ENCODE results near the gene OGN.

The OGN gene

DNA sequence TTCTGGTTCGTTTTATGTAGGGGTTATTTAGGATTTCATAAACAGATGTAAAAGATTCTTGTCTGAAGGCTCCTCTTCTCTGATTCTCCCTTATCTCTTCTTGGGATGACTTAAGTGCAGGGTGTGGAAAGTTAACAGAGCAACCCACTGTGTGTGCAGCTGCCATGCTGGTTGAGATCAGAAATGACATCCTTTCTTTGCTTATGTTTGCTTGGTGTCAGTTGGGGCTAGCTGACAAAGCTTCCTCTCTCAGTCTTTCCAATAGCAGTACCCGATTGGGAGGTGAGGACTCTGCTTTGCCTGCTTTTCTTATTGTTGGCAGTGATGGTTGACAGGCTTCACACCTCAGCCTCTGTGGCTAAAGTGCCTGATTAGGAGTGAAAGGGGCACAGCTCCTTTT lies 26.5 kb downstream of the OGN start:
- POLR2A ChIA-PET = interaction anchor here (0.6 kb wide), 1 partner anchor 12 kb away, joined by 4 read pairs; no protein-coding TSS in a partner anchor
- no peaks in the 10 kb centered on the region for H3K36me3 ChIP-seq (ENCODE audit: control insufficient read depth in 2 of 2, insufficient read depth in 1 of 2, low read length in 2 of 2)
- TF ChIP-seq REPIN1 (tag by site-specific recombination; IDR thresholded peaks at IDR 0.05; ENCODE audit: low read depth) (no peak), ZNF239 (tag by site-specific recombination; IDR thresholded peaks at IDR 0.05) (no peak), ZNF223 (tag by site-specific recombination; IDR thresholded peaks at IDR 0.05) (no peak), ZNF155 (tag by site-specific recombination; IDR thresholded peaks at IDR 0.05) (no peak), ZNF354C (tag by site-specific recombination; IDR thresholded peaks at IDR 0.05; ENCODE audit: borderline replicate concordance, low read depth) (no peak), FEZF1 (tag by site-specific recombination; IDR thresholded peaks at IDR 0.05) (no peak), ZNF670 (tag by site-specific recombination; IDR thresholded peaks at IDR 0.05; ENCODE audit: low read depth) (no peak), SP7 (tag by site-specific recombination; IDR thresholded peaks at IDR 0.05) (no peak), ZNF114 (tag by site-specific recombination; IDR thresholded peaks at IDR 0.05) (no peak), RBAK (tag by site-specific recombination; IDR thresholded peaks at IDR 0.05) (no peak), ZNF623 (tag by site-specific recombination; IDR thresholded peaks at IDR 0.05) (no peak), ZNF544 (tag by site-specific recombination; IDR thresholded peaks at IDR 0.05) (no peak), EGR2 (tag by site-specific recombination; IDR thresholded peaks at IDR 0.05; ENCODE audit: low read depth) (no peak), ZNF423 (tag by site-specific recombination; IDR thresholded peaks at IDR 0.05) (no peak), ZNF394 (tag by site-specific recombination; IDR thresholded peaks at IDR 0.05; ENCODE audit: borderline replicate concordance) (no peak)
- TF ChIP-seq, protein P1, sequence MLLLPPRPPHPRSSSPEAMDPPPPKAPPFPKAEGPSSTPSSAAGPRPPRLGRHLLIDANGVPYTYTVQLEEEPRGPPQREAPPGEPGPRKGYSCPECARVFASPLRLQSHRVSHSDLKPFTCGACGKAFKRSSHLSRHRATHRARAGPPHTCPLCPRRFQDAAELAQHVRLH (tag by site-specific recombination; IDR thresholded peaks at IDR 0.05) = no peak
- TF ChIP-seq, protein P2, sequence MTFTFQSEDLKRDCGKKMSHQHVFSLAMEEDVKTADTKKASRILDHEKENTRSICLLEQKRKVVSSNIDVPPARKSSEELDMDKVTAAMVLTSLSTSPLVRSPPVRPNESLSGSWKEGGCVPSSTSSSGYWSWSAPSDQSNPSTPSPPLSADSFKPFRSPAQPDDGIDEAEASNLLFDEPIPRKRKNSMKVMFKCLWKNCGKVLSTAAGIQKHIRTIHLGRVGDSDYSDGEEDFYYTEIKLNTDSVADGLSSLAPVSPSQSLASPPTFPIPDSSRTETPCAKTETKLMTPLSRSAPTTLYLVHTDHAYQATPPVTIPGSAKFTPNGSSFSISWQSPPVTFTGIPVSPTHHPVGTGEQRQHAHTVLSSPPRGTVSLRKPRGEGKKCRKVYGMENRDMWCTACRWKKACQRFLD (tag by site-specific recombination; IDR thresholded peaks at IDR 0.05) = no peak

DNA sequence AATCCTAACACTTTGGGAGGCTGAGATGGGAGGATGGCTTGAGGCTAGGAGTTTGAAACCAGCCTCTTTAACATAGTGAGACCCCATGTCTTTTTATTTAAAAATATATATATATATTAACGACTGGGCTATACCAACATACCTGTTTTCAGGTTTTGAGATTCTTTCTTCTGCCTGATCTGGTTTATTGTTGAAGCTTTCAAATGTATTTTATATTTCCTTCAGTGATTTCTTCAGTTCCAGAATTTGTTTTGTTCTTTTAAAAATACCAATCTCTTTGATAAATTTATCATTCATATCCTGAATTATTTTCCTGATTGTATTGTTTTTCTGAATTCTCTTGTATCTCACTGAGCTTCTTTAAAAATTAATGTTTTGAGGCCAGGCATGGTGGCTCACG lies 31.2 kb downstream of the OGN start:
- Histone ChIP-seq H3K4me1 (ENCODE audit: control insufficient read depth, insufficient read depth, low read length) (no peaks in the 10 kb centered on the region), H3K9me3 (ENCODE audit: control insufficient read depth, insufficient read depth, low read depth, low read length) (no peaks in the 10 kb centered on the region), H3K27ac (ENCODE audit: extremely low read depth, low read depth, low read length) (no peak overlapping the region), H3K4me3 (ENCODE audit: low read depth, low read length) (no peak overlapping the region), H3K36me3 (ENCODE audit: control insufficient read depth in 2 of 2, insufficient read depth in 1 of 2, low read length in 2 of 2) (no peaks in the 10 kb centered on the region)
- ChIA-PET POLR2A (no interaction called here), CTCF (interaction anchor here (0.6 kb wide), 1 partner anchor 128 kb away, joined by 3 read pairs; no protein-coding TSS in a partner anchor)
- TF ChIP-seq ZXDB (tag by site-specific recombination; IDR thresholded peaks at IDR 0.05) (no peak), GFI1B (tag by site-specific recombination; IDR thresholded peaks at IDR 0.05) (no peak), ZNF558 (tag by site-specific recombination; IDR thresholded peaks at IDR 0.05) (no peak), ZNF391 (tag by site-specific recombination; IDR thresholded peaks at IDR 0.05; ENCODE audit: borderline replicate concordance, low read depth) (no peak), ZNF610 (tag by site-specific recombination; IDR thresholded peaks at IDR 0.05; ENCODE audit: borderline replicate concordance) (no peak), ZNF664 (tag by site-specific recombination; IDR thresholded peaks at IDR 0.05) (no peak), ZNF596 (tag by site-specific recombination; IDR thresholded peaks at IDR 0.05) (no peak), ZNF274 (IDR thresholded peaks at IDR 0.05; ENCODE audit: low read length) (no peak), ZNF274 (tag by site-specific recombination; IDR thresholded peaks at IDR 0.05; ENCODE audit: borderline replicate concordance) (no peak)
- TF ChIP-seq, protein P3, sequence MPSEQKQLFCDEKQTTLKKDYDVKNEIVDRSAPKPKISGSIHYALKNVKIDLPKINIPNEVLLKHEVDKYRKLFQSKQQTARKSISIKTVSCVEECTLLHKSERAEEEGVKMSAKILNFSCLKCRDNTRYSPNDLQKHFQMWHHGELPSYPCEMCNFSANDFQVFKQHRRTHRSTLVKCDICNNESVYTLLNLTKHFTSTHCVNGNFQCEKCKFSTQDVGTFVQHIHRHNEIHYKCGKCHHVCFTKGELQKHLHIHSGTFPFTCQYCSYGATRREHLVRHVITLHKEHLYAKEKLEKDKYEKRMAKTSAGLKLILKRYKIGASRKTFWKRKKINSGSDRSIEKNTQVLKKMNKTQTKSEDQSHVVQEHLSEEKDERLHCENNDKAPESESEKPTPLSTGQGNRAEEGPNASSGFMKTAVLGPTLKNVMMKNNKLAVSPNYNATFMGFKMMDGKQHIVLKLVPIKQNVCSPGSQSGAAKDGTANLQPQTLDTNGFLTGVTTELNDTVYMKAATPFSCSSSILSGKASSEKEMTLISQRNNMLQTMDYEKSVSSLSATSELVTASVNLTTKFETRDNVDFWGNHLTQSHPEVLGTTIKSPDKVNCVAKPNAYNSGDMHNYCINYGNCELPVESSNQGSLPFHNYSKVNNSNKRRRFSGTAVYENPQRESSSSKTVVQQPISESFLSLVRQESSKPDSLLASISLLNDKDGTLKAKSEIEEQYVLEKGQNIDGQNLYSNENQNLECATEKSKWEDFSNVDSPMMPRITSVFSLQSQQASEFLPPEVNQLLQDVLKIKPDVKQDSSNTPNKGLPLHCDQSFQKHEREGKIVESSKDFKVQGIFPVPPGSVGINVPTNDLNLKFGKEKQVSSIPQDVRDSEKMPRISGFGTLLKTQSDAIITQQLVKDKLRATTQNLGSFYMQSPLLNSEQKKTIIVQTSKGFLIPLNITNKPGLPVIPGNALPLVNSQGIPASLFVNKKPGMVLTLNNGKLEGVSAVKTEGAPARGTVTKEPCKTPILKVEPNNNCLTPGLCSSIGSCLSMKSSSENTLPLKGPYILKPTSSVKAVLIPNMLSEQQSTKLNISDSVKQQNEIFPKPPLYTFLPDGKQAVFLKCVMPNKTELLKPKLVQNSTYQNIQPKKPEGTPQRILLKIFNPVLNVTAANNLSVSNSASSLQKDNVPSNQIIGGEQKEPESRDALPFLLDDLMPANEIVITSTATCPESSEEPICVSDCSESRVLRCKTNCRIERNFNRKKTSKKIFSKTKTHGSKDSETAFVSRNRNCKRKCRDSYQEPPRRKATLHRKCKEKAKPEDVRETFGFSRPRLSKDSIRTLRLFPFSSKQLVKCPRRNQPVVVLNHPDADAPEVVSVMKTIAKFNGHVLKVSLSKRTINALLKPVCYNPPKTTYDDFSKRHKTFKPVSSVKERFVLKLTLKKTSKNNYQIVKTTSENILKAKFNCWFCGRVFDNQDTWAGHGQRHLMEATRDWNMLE (tag by site-specific recombination; conservative IDR thresholded peaks at IDR 0.05; ENCODE audit: low read depth) = no peak
- TF ChIP-seq, protein P4, sequence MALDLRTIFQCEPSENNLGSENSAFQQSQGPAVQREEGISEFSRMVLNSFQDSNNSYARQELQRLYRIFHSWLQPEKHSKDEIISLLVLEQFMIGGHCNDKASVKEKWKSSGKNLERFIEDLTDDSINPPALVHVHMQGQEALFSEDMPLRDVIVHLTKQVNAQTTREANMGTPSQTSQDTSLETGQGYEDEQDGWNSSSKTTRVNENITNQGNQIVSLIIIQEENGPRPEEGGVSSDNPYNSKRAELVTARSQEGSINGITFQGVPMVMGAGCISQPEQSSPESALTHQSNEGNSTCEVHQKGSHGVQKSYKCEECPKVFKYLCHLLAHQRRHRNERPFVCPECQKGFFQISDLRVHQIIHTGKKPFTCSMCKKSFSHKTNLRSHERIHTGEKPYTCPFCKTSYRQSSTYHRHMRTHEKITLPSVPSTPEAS (tag by site-specific recombination; IDR thresholded peaks at IDR 0.05) = no peak

More for the DNA sequence above, 26.5 kb downstream of the OGN start:
- no peaks in the 10 kb centered on the region for H3K9me3 ChIP-seq (ENCODE audit: control insufficient read depth, insufficient read depth, low read depth, low read length)
- CTCF ChIA-PET = no interaction called here
- H3K4me1 ChIP-seq (ENCODE audit: control insufficient read depth, insufficient read depth, low read length) = no peaks in the 10 kb centered on the region
- H3K27ac ChIP-seq (ENCODE audit: extremely low read depth, low read depth, low read length) = no peak overlapping the region
- no peak overlapping the region for H3K4me3 ChIP-seq (ENCODE audit: low read depth, low read length)

All from HEK293 (cell line).